Amygdala (tissue), 56 donors: ENCODE results near the gene MPP1.
A peak's percentile ranks its signal among the peaks of the same experiment; 100 is the strongest.

Experiments
- DNase-seq, 56 donors: peaks; one replicate each; lab custom pipeline; 2025; lab: John Stamatoyannopoulos, UW

MPP1 gene

DNA sequence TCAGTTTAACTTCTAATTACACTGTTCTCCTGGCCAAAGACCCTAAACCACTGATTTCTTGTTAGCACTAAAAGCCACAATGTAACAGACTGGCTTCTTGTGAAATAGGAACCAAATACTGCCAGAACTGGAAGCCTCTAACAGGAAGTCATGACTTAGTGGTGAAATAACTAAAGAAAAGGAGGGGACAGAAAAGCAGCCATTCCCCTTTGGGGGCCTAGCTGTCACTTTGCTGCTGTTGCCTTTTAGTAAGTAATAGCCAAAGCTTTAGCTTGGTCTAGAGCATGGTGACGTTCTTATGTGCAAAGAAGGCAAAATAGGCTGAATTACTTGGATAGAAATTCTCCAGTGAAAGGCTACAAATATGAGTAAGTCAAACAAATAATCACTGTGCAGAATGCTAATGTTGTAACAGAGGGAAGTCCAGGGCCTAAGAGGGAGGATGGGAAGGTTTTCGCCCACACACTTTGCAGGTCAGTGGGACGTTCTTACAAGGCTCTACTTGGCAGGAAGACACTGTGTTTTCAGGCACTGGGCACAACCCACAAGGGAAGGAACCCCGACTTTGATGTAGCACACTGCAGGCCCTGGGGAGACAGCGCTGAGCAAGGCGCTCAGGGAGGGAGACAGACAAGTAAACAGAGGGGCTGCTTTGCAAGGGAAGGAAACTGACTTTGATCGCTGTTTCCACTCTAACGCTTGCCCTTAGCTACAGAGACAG, 71.1 kb downstream of the MPP1 start:
- DNase-seq = peak in 15 of 56 donors; percentile 2 to 45 (median 29)

DNA sequence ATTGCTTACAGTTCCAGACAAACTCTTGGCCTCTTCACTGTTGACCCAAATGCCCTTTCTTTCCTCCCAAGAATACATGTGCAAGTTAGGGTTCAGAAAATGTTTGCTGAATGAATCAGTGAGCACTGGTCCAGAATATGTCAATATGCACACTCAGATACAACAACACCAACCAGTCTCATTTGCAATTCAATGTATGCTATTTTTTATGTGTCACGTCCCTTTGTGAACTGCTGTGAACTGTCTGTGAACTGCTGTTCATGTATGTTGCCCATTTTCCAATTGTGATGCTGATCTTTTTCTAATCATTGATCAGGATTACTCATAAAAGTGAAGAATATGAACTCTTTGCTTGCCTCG, 72.2 kb downstream of the MPP1 start:
- no peak for DNase-seq

DNA sequence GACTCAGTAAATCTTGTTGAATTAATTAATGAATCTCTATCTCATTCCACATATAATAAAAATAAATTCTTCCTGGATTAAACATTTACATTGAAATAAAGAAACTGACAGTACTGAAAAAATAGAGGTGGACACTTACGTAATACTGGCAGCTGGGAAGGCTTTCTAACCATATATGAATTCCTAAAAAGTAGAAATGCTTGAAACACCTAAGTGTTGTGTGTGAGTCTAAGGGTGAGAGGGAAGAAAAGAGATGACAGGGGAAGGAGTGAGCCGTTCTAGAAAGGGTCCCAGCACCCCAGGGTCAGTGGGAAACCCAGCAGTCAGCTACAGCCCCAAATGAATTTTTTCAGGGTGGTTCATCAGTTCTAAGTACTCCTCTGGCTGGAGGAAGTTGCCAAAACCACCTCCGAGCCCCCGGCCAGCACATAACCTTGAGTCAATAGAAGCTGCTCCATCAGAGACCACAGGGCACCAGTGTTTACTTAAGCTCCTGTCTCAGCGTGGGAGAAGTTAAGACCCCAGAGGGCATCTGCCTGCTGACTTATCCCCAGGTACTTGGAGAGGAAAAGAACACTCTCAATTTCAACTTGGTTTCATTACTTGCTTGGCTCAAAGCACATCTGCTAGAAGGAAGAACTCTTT, 72.7 kb downstream of the MPP1 start:
- no peak for DNase-seq

DNA sequence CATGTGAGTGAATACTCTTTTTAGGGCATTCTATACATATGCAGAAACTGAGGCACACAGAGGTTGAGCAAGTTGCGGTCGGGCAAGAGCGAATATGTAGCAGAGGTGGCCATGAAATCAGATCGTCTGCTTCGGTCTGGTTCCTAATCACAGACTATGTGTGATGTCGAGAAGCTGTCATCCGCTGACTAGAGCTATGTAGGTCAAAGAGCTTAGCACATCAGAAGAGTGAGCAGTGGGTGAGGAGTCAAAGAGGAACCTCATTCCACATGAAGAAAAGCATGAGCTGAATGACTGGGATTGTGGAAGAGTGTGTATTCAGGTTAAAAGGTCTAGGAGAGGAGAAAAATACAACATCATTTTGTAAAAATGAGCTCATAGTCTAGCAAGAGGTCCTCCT, 73.4 kb downstream of the MPP1 start:
- no peak for DNase-seq

- DNase-seq = no peak
Measured at GRCh38 chrX:154731184-154731583, 74.1 kb downstream of the MPP1 start.

- no peak for DNase-seq
Measured at GRCh38 chrX:154730253-154730891, 74.9 kb downstream of the MPP1 start.

- DNase-seq = no peak
Measured at GRCh38 chrX:154729439-154729838, 75.8 kb downstream of the MPP1 start.
